CD4-positive, alpha-beta memory T cell (primary cell): ENCODE results near the gene PRDM16. TPM values are rescaled to one million over a fixed set of nuclear protein-coding genes. Genes with fewer than 3 reads are reported as not detected.

Source experiments
- CTCF ChIA-PET: fragments of 350-600 bp; sonication (Branson Sonifier 250); formaldehyde crosslinking; loops from one replicate; lab custom pipeline; 2021; ENCODE audit warnings: inconsistent platforms; ENCODE audit not compliant: partially characterized antibody; lab: Charles Lee
- POLR2A ChIA-PET: fragments of 350-600 bp; sonication (Branson Sonifier 250); formaldehyde crosslinking; loops from one replicate; lab custom pipeline; 2021; ENCODE audit not compliant: partially characterized antibody; lab: Charles Lee
- DNase-seq, 5 donors: peaks; one replicate each; pipeline versions ENCODE4 v3.0.0 to v3.0.0-alpha.2; 2020 to 2022; ENCODE audit warnings: mixed read lengths in 1 of 5
- H3K27ac ChIP-seq: one replicate; pipeline ENCODE4 v1.7.0; 2013; ENCODE audit warnings: low read depth, low read length
- H3K27me3 ChIP-seq: 2 replicates; pipeline ENCODE4 v1.7.0; 2013; ENCODE audit warnings: mild to moderate bottlenecking, low read length, moderate library complexity; ENCODE audit not compliant: insufficient read depth
- H3K36me3 ChIP-seq: 2 replicates; pipeline ENCODE4 v1.7.0; 2013; ENCODE audit warnings: mild to moderate bottlenecking, low read length, moderate library complexity; ENCODE audit not compliant: insufficient read depth
- H3K4me1 ChIP-seq: 2 replicates; pipeline ENCODE4 v1.7.0; 2013; ENCODE audit warnings: mild to moderate bottlenecking, low read length, moderate library complexity; ENCODE audit not compliant: insufficient read depth
- H3K4me3 ChIP-seq, 2 donors: one replicate each; pipeline ENCODE4 v1.7.0; 2013; ENCODE audit warnings: low read length in 2 of 2, mild to moderate bottlenecking in 1 of 2
- H3K9me3 ChIP-seq, 2 donors: one replicate each; pipeline ENCODE4 v1.7.0; 2013; ENCODE audit warnings: low read length in 2 of 2, control low read depth in 1 of 2; ENCODE audit not compliant: control insufficient read depth in 1 of 2
- H3K27ac Mint-ChIP-seq, 7 donors: one replicate each; pipeline ENCODE4 v1.8.0; 2020 to 2021; ENCODE audit warnings: mixed read lengths in 7 of 7, mild to moderate bottlenecking in 6 of 7, inconsistent platforms in 3 of 7, moderate library complexity in 3 of 7
- H3K27me3 Mint-ChIP-seq, 2 donors: one replicate each; pipeline ENCODE4 v1.8.0; 2020 to 2021; ENCODE audit warnings: mixed read lengths in 2 of 2
- H3K36me3 Mint-ChIP-seq, 2 donors: one replicate each; pipeline ENCODE4 v1.8.0; 2020 to 2021; ENCODE audit warnings: mixed read lengths in 2 of 2, inconsistent platforms in 1 of 2, mild to moderate bottlenecking in 1 of 2
- H3K4me1 Mint-ChIP-seq, 4 donors: one replicate each; pipeline ENCODE4 v1.8.0; 2020 to 2021; ENCODE audit warnings: mixed read lengths in 4 of 4, mild to moderate bottlenecking in 1 of 4
- H3K4me3 Mint-ChIP-seq, 8 donors: one replicate each; pipeline ENCODE4 v1.8.0; 2020 to 2021; ENCODE audit warnings: mixed read lengths in 8 of 8, mild to moderate bottlenecking in 7 of 8, moderate library complexity in 6 of 8, inconsistent platforms in 3 of 8
- H3K9me3 Mint-ChIP-seq, 8 donors: one replicate each; pipeline ENCODE4 v1.8.0; 2020 to 2021; ENCODE audit warnings: mixed read lengths in 8 of 8, mild to moderate bottlenecking in 5 of 8, inconsistent platforms in 3 of 8, moderate library complexity in 1 of 8
- intact Hi-C: fragments of 100-400 bp; cut with micrococcal nuclease; formaldehyde crosslinking; loops from one replicate; pipeline ENCODE4 v1.15.1; 2023
- polyA plus RNA-seq, 2 donors: library from polyadenylated mRNA; unstranded; fragments of 300-500 nt; fragmentation: Illumina TruSeq; gene quantifications; one replicate each; pipeline ENCODE4 v1.2.3, GENCODE V29; 2021
- total RNA-seq, 2 experiments: library from RNA; stranded (reverse); gene quantifications; one replicate each; pipeline ENCODE4 v1.2.3, GENCODE V29; 2021

The PRDM16 gene
- total and polyA plus RNA-seq, 4 experiments from 2014 or later = not detected

GRCh38 chr1:3470650-3471355 is 401.8 kb downstream of the PRDM16 start:
- no peak for DNase-seq
- peaks cover 0 to 2% (median 0%) of the 10 kb centered on the region in 8 donors for H3K9me3 Mint-ChIP-seq

DNA sequence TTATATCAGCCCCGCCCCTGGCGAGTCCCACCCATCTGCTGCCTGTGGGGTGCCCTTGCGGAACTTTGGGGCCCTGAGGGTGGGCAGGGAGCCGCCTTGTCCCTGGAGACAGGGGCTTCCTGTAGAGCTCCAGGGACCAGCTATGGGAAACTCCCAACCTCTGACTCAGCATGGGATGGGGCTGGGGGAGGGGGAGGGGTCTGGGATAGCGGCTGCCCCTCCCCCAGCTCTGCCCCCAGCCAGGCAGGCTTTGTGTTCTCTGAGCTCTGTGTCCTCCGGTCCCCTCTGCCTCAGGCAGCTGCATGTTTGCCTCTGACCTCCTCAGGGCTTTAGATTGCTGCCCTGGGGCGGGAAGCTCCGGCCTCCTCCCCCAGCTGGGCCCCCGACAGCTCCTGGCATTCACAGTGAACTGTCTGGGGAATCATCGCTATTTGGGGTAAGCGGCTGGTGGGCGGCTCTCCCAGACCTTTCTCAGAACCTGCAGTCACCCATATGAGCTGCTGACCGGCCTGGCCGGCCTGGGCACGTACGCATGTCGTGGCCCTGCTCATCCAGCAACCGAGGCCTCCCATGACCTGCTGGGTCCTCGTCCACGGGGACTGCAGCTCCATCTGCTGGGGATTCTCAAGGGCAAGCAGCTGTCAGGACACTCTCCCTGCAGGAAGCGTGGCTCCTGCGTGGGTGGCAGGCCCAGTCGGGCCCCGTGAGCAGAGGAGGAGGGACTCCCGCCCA is 402.5 kb downstream of the PRDM16 start:
- Mint-ChIP-seq H3K27me3 (peaks cover 0 to 5% of the 10 kb centered on the region in 2 donors), H3K27ac (no peak overlapping the region), H3K9me3 (peaks cover 0 to 2% (median 0%) of the 10 kb centered on the region in 8 donors), H3K4me1 (no peaks in the 10 kb centered on the region), H3K4me3 (no peak overlapping the region), H3K36me3 (no peaks in the 10 kb centered on the region)
- POLR2A ChIA-PET = no interaction called here
- Histone ChIP-seq H3K4me1 (no peaks in the 10 kb centered on the region), H3K4me3 (no peak overlapping the region), H3K9me3 (no peaks in the 10 kb centered on the region), H3K36me3 (no peaks in the 10 kb centered on the region), H3K27me3 (no peaks in the 10 kb centered on the region), H3K27ac (no peak overlapping the region)
- CTCF ChIA-PET = no interaction called here
- intact Hi-C loops = no loop called here
- DNase-seq = peak in 1 of 5 donors; percentile 36

More at GRCh38 chr1:3470650-3471355, 401.8 kb downstream of the PRDM16 start:
- Histone ChIP-seq H3K4me1 (no peaks in the 10 kb centered on the region), H3K4me3 (no peak overlapping the region), H3K27me3 (no peaks in the 10 kb centered on the region), H3K36me3 (no peaks in the 10 kb centered on the region), H3K9me3 (no peaks in the 10 kb centered on the region), H3K27ac (no peak overlapping the region)
- ChIA-PET CTCF (no interaction called here), POLR2A (no interaction called here)
- H3K4me1 Mint-ChIP-seq = no peaks in the 10 kb centered on the region
- no peak overlapping the region for H3K4me3 Mint-ChIP-seq
- intact Hi-C loops = no loop called here
- H3K36me3 Mint-ChIP-seq = no peaks in the 10 kb centered on the region
- peak overlapping the region in 1 of 7 donors; percentile 41 for H3K27ac Mint-ChIP-seq
- H3K27me3 Mint-ChIP-seq = peaks cover 0 to 5% of the 10 kb centered on the region in 2 donors

DNA sequence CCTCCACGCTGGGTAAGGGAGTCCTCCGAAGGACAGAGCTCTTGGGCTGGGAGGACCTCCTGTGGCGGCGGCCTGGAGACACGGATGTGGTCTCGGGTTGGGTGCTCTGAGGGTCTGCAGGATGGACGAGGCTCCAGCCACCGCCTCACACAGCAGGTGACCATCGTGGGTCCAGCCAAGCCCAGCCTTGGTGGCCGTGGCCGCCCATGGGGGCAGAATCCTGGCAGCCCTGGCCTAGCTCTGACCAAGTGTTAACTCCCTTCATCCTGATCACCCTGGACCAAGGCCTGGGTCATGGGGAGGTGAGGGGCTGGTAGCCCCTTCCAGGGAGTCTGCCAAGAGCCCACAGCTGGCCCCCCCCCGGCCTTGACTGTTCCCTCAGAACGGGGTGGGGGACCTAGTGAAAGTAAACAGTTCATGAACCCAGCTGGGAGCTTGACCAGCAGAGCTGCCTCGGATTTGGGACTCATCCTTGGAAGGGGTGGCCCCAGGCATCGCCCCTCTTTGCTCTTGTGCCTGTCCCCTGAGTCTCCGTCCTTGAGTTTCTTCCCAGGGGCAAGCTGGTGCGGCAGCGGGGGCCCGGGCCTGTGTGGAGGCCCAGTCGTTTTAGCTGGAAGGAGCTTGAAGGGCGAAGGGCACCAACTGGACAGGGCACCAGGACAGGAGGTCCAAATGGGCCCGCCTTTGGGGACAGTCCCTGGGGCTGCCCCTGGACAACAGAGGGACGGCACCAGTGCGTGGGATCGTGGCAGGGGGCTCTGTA is 403.3 kb downstream of the PRDM16 start:
- Mint-ChIP-seq H3K4me1 (no peaks in the 10 kb centered on the region), H3K9me3 (peaks cover 0 to 2% (median 0%) of the 10 kb centered on the region in 8 donors), H3K27ac (no peak overlapping the region), H3K4me3 (no peak overlapping the region), H3K27me3 (peaks cover 0 to 5% of the 10 kb centered on the region in 2 donors), H3K36me3 (no peaks in the 10 kb centered on the region)
- intact Hi-C loops = no loop called here
- Histone ChIP-seq H3K9me3 (no peaks in the 10 kb centered on the region), H3K27me3 (no peaks in the 10 kb centered on the region), H3K27ac (no peak overlapping the region), H3K36me3 (no peaks in the 10 kb centered on the region), H3K4me3 (no peak overlapping the region), H3K4me1 (no peaks in the 10 kb centered on the region)
- CTCF ChIA-PET = interaction anchor here (1.5 kb wide), 1 partner anchor 9 kb away, joined by 4 read pairs; no protein-coding TSS in a partner anchor
- DNase-seq = peak in 1 of 5 donors; percentile 33
- POLR2A ChIA-PET = no interaction called here

DNA sequence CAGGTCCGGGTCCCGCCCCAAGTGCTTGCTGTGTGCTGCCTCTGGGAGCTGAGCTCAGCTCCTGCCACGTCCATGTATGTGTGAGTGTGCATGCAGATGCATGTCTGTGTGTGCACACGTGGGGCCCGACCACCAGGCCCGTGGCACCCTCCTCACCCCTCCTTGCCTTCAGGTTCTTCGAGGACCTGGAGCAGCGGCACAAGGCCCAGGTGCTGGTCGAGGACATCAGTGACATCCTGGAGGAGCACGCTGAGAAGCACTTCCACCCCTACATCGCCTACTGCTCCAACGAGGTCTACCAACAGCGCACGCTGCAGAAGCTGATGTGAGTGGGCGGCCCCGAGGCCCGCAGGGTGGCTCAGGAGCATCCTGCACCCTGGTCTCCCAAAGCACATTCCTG is 403.9 kb downstream of the PRDM16 start:
- intact Hi-C loops = no loop called here
- CTCF ChIA-PET = interaction anchor here (1.5 kb wide), 1 partner anchor 9 kb away, joined by 4 read pairs; no protein-coding TSS in a partner anchor
- H3K27ac Mint-ChIP-seq = no peak overlapping the region

GRCh38 chr1:3473381-3473844 is 404.4 kb downstream of the PRDM16 start:
- Histone ChIP-seq H3K4me1 (no peaks in the 10 kb centered on the region), H3K36me3 (no peaks in the 10 kb centered on the region), H3K27me3 (no peaks in the 10 kb centered on the region), H3K9me3 (no peaks in the 10 kb centered on the region), H3K27ac (no peak overlapping the region), H3K4me3 (no peak overlapping the region)
- ChIA-PET CTCF (interaction anchor here (1.5 kb wide), 1 partner anchor 8 kb away, joined by 4 read pairs; no protein-coding TSS in a partner anchor), POLR2A (no interaction called here)
- Mint-ChIP-seq H3K27ac (no peak overlapping the region), H3K36me3 (no peaks in the 10 kb centered on the region), H3K27me3 (peaks cover 0 to 5% of the 10 kb centered on the region in 2 donors), H3K9me3 (peaks cover 0 to 2% (median 0%) of the 10 kb centered on the region in 8 donors), H3K4me3 (no peak overlapping the region), H3K4me1 (no peaks in the 10 kb centered on the region)
- intact Hi-C loops = no loop called here
- DNase-seq = peak in 1 of 5 donors; percentile 5

More for the DNA sequence above, 403.9 kb downstream of the PRDM16 start:
- Histone ChIP-seq H3K27ac (no peak overlapping the region), H3K36me3 (no peaks in the 10 kb centered on the region), H3K9me3 (no peaks in the 10 kb centered on the region), H3K4me1 (no peaks in the 10 kb centered on the region), H3K4me3 (no peak overlapping the region), H3K27me3 (no peaks in the 10 kb centered on the region)
- POLR2A ChIA-PET = no interaction called here
- H3K9me3 Mint-ChIP-seq = peaks cover 0 to 2% (median 0%) of the 10 kb centered on the region in 8 donors
- H3K27me3 Mint-ChIP-seq = peaks cover 0 to 5% of the 10 kb centered on the region in 2 donors
- DNase-seq = no peak
- no peaks in the 10 kb centered on the region for H3K36me3 Mint-ChIP-seq
- no peaks in the 10 kb centered on the region for H3K4me1 Mint-ChIP-seq
- no peak overlapping the region for H3K4me3 Mint-ChIP-seq

- Histone ChIP-seq H3K4me3 (no peak overlapping the region), H3K27ac (no peak overlapping the region), H3K27me3 (no peaks in the 10 kb centered on the region), H3K36me3 (no peaks in the 10 kb centered on the region), H3K9me3 (no peaks in the 10 kb centered on the region), H3K4me1 (no peaks in the 10 kb centered on the region)
- CTCF ChIA-PET = no interaction called here
- intact Hi-C loops = no loop called here
- H3K27ac Mint-ChIP-seq = no peak overlapping the region
- H3K27me3 Mint-ChIP-seq = peaks cover 0 to 5% of the 10 kb centered on the region in 2 donors
- no peaks in the 10 kb centered on the region for H3K4me1 Mint-ChIP-seq
- H3K36me3 Mint-ChIP-seq = no peaks in the 10 kb centered on the region
- no peak for DNase-seq
- H3K9me3 Mint-ChIP-seq = peaks cover 0 to 2% (median 0%) of the 10 kb centered on the region in 8 donors
- H3K4me3 Mint-ChIP-seq = no peak overlapping the region
- POLR2A ChIA-PET = no interaction called here
Measured at GRCh38 chr1:3474016-3474415, 405.0 kb downstream of the PRDM16 start.
